H9 (cell line): Measurements from ENCODE around the gene ALG14. TPM values are rescaled to one million over a fixed set of nuclear protein-coding genes. Genes with fewer than 3 reads are reported as not detected.

Source experiments
- DNase-seq: peaks from one replicate; pipeline ENCODE4 v3.0.0-alpha.2; 2017
- H2AFZ ChIP-seq: one replicate; pipeline ENCODE4 v1.6.1; 2013; ENCODE audit warnings: mild to moderate bottlenecking, low read length, control low read depth, moderate library complexity
- H2AK5ac ChIP-seq: 2 replicates; pipeline ENCODE4 v1.6.1; 2013; ENCODE audit warnings: low read length, control low read depth, mixed read lengths; ENCODE audit not compliant: insufficient read length
- H2BK120ac ChIP-seq: one replicate; pipeline ENCODE4 v1.6.1; 2013; ENCODE audit warnings: low read depth, mild to moderate bottlenecking, low read length, control low read depth, inconsistent platforms; ENCODE audit not compliant: poor library complexity, severe bottlenecking
- H2BK12ac ChIP-seq: 2 replicates; pipeline ENCODE4 v1.6.1; 2013; ENCODE audit warnings: low read length, control low read depth, mixed read lengths, low read depth; ENCODE audit not compliant: insufficient read length
- H2BK15ac ChIP-seq: 2 replicates; pipeline ENCODE4 v1.6.1; 2013; ENCODE audit warnings: low read depth, low read length, control low read depth
- H2BK20ac ChIP-seq: one replicate; pipeline ENCODE4 v1.6.1; 2013; ENCODE audit warnings: low read depth, mild to moderate bottlenecking, low read length, control low read depth, inconsistent platforms; ENCODE audit not compliant: poor library complexity, severe bottlenecking
- H2BK5ac ChIP-seq: 2 replicates; pipeline ENCODE4 v1.6.1; 2013; ENCODE audit warnings: low read length, control low read depth, mixed read lengths; ENCODE audit not compliant: insufficient read length
- H3K14ac ChIP-seq: 2 replicates; pipeline ENCODE4 v1.6.1; 2013; ENCODE audit warnings: low read length, control low read depth; ENCODE audit not compliant: insufficient read depth
- H3K18ac ChIP-seq: 2 replicates; pipeline ENCODE4 v1.6.1; 2013; ENCODE audit warnings: low read depth, mild to moderate bottlenecking, mixed read lengths, low read length, control low read depth; ENCODE audit not compliant: insufficient read length
- H3K23ac ChIP-seq: 2 replicates; pipeline ENCODE4 v1.6.1; 2013; ENCODE audit warnings: low read length, control low read depth, mixed read lengths, low read depth; ENCODE audit not compliant: insufficient read length
- H3K23me2 ChIP-seq: 2 replicates; pipeline ENCODE4 v1.6.1; 2013; ENCODE audit warnings: low read depth, mild to moderate bottlenecking, mixed read lengths, low read length, control low read depth; ENCODE audit not compliant: insufficient read length, poor library complexity, severe bottlenecking
- H3K27ac ChIP-seq: 2 replicates; pipeline ENCODE4 v1.5.1; 2013; ENCODE audit warnings: low read length, control low read depth, mixed read lengths, low read depth; ENCODE audit not compliant: insufficient read length
- H3K27me3 ChIP-seq: 2 replicates; pipeline ENCODE4 v1.6.1; 2013; ENCODE audit warnings: low read length, control low read depth, inconsistent platforms; ENCODE audit not compliant: insufficient read depth
- H3K4ac ChIP-seq: 2 replicates; pipeline ENCODE4 v1.6.1; 2013; ENCODE audit warnings: low read depth, mild to moderate bottlenecking, control low read depth, inconsistent platforms, low read length, moderate library complexity
- H3K4me1 ChIP-seq: 2 replicates; pipeline ENCODE4 v1.6.1; 2013; ENCODE audit warnings: low read length, control low read depth, inconsistent platforms; ENCODE audit not compliant: insufficient read depth
- H3K4me2 ChIP-seq: 2 replicates; pipeline ENCODE4 v1.6.1; 2013; ENCODE audit warnings: low read length, control low read depth, mixed read lengths; ENCODE audit not compliant: insufficient read length, insufficient read depth
- H3K56ac ChIP-seq: 2 replicates; pipeline ENCODE4 v1.6.1; 2013; ENCODE audit warnings: low read depth, mild to moderate bottlenecking, mixed read lengths, low read length, control low read depth; ENCODE audit not compliant: insufficient read length
- H3K79me1 ChIP-seq: 2 replicates; pipeline ENCODE4 v1.6.1; 2013; ENCODE audit warnings: low read depth, mild to moderate bottlenecking, moderate library complexity, low read length, control low read depth, inconsistent platforms; ENCODE audit not compliant: insufficient read depth, poor library complexity, severe bottlenecking
- H3K79me2 ChIP-seq: 2 replicates; pipeline ENCODE4 v1.6.1; 2013; ENCODE audit warnings: low read length, control low read depth, inconsistent platforms; ENCODE audit not compliant: insufficient read depth
- H3K9ac ChIP-seq: 2 replicates; pipeline ENCODE4 v1.6.1; 2013; ENCODE audit warnings: low read length, control low read depth, mixed read lengths; ENCODE audit not compliant: insufficient read length; ENCODE audit errors: extremely low read depth
- H3K9me3 ChIP-seq: one replicate; pipeline ENCODE4 v1.6.1; 2013; ENCODE audit warnings: low read depth, low read length, inconsistent platforms; ENCODE audit not compliant: control insufficient read depth
- H3T11ph ChIP-seq: one replicate; pipeline ENCODE4 v1.6.1; 2013; ENCODE audit warnings: mild to moderate bottlenecking, low read length, control low read depth, inconsistent platforms
- H4K20me1 ChIP-seq: one replicate; pipeline ENCODE4 v1.6.1; 2013; ENCODE audit not compliant: control insufficient read depth, insufficient read length, insufficient read depth
- H4K5ac ChIP-seq: 2 replicates; pipeline ENCODE4 v1.6.1; 2013; ENCODE audit warnings: low read depth, mild to moderate bottlenecking, mixed read lengths, low read length, control low read depth; ENCODE audit not compliant: insufficient read length
- H4K8ac ChIP-seq: replicated peaks from 2 replicates; pipeline ENCODE4 v1.6.1; 2013; ENCODE audit warnings: low read length, control low read depth, mixed read lengths, low read depth; ENCODE audit not compliant: insufficient read length
- H4K91ac ChIP-seq: 2 replicates; pipeline ENCODE4 v1.6.1; 2013; ENCODE audit warnings: low read depth, mild to moderate bottlenecking, moderate library complexity, mixed read lengths, low read length, control low read depth; ENCODE audit not compliant: insufficient read length
- H3K27ac Mint-ChIP-seq, 3 experiments: 2 replicates in 2 of 3; 3 replicates in 1 of 3; pipeline ENCODE4 v1.8.0; 2020 to 2021; ENCODE audit warnings: mixed read lengths in 3 of 3, mild to moderate bottlenecking in 1 of 3, moderate library complexity in 1 of 3
- H3K27me3 Mint-ChIP-seq: 2 replicates; pipeline ENCODE4 v1.8.0; 2021; ENCODE audit warnings: low read depth, mild to moderate bottlenecking, moderate library complexity, mixed read lengths
- H3K36me3 Mint-ChIP-seq, 3 experiments: 2 replicates in 2 of 3; 3 replicates in 1 of 3; pipeline ENCODE4 v1.8.0; 2020 to 2021; ENCODE audit warnings: low read depth in 3 of 3, mixed read lengths in 3 of 3; ENCODE audit not compliant: insufficient read depth in 1 of 3
- H3K4me1 Mint-ChIP-seq, 2 experiments: 2 replicates each; pipeline ENCODE4 v1.8.0; 2020; ENCODE audit warnings: mixed read lengths in 2 of 2
- H3K4me3 Mint-ChIP-seq, 2 experiments: 2 replicates in 1 of 2; 3 replicates in 1 of 2; pipeline ENCODE4 v1.8.0; 2020 to 2021; ENCODE audit warnings: mild to moderate bottlenecking in 2 of 2, mixed read lengths in 2 of 2, moderate library complexity in 1 of 2
- H3K9me3 Mint-ChIP-seq, 2 experiments: 2 replicates in 1 of 2; 3 replicates in 1 of 2; pipeline ENCODE4 v1.8.0; 2020; ENCODE audit warnings: mild to moderate bottlenecking in 2 of 2, mixed read lengths in 2 of 2, moderate library complexity in 1 of 2
- CTCF ChIP-seq: fragments of 200-600 bp; sonication (generic); conservative IDR thresholded peaks from 3 replicates; pipeline ENCODE4 v1.8.0; 2021; ENCODE audit warnings: antibody characterized with exemption, mild to moderate bottlenecking
- total RNA-seq: library from RNA; stranded (reverse); gene quantifications from 2 replicates; pipeline ENCODE4 v1.2.1, GENCODE V29; 2021

Gene ALG14
- total RNA-seq, 1 experiment from 2014 or later, result 2.5 TPM

DNA sequence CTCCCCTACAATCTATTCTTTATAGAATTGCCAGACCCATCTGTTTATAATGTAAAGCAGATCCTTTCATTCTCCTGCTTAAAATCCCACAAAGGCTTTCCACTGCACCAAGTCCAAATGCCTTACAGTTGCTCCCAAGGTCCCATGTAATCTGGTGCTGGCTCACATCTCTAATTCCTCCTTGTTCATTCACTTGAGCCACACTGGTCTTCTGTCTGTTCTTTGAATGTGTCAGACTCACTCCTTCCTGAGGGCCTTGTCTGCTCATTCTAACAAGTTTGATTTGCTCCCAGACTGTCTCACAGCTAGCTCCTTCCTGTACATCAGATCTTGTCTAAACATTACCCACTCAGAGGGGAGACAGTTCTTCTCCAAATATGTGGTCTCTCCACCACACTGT, 38.9 kb downstream of the ALG14 start:
- Histone ChIP-seq H4K91ac (no peak overlapping the region), H2BK5ac (no peak overlapping the region), H3T11ph (no peak overlapping the region), H2BK12ac (no peak overlapping the region), H3K79me1 (no peaks in the 10 kb centered on the region), H3K18ac (no peak overlapping the region), H3K14ac (no peak overlapping the region), H3K9ac (no peak overlapping the region), H3K27me3 (no peaks in the 10 kb centered on the region), H3K23me2 (no peaks in the 10 kb centered on the region), H2BK120ac (no peak overlapping the region), H3K4me2 (no peak overlapping the region), H2AFZ (no peak overlapping the region), H3K27ac (no peak overlapping the region), H3K9me3 (no peaks in the 10 kb centered on the region), H2BK20ac (no peak overlapping the region), H4K5ac (no peak overlapping the region), H3K4me1 (no peaks in the 10 kb centered on the region), H2AK5ac (no peak overlapping the region), H3K56ac (no peak overlapping the region), H3K23ac (no peak overlapping the region), H3K79me2 (no peaks in the 10 kb centered on the region), H2BK15ac (no peak overlapping the region), H4K20me1 (no peaks in the 10 kb centered on the region), H3K4ac (no peak overlapping the region), H4K8ac (no peak overlapping the region)
- Mint-ChIP-seq H3K4me3 (no peak overlapping the region), H3K27ac (no peak overlapping the region), H3K36me3 (peaks cover 0 to 3% (median 0%) of the 10 kb centered on the region in 3 experiments; a peak in 1 of 7 replicates), H3K9me3 (peaks cover 5 to 6% of the 10 kb centered on the region in 2 experiments), H3K27me3 (no peaks in the 10 kb centered on the region; the same call in 1 of the 2 replicates), H3K4me1 (peaks cover 0 to 4% of the 10 kb centered on the region in 2 experiments; a peak in 1 of 4 replicates)
- DNase-seq, result no peak
- no peak for TF ChIP-seq CTCF
